GM15510 (cell line): ENCODE data around the gene ZNFX1.
A peak's percentile ranks its signal among the peaks of the same experiment; 100 is the strongest.

Source experiments
- POLR2A ChIP-seq: IDR thresholded peaks from 3 replicates; pipeline ENCODE4 v1.6.1; 2011; ENCODE audit warnings: borderline replicate concordance; ENCODE audit not compliant: insufficient read length; ENCODE audit errors: extremely low read depth

The ZNFX1 gene

GRCh38 chr20:49278036-49278817 lies at the start of gene ZNFX1:
TSS of gene ZNFX1 (minus strand) at chr20:49278057. CDS start at chr20:49275839, 2,218 bp downstream.
- TF ChIP-seq POLR2A, result peak; percentile 100

GRCh38 chr20:49326026-49326425 lies 48.2 kb upstream of the ZNFX1 start:
- no peak for TF ChIP-seq POLR2A

- no peak for TF ChIP-seq POLR2A
These were observed 46.4 kb upstream of the ZNFX1 start for GRCh38 chr20:49324306-49324705.

- no peak for TF ChIP-seq POLR2A
These were observed 45.9 kb upstream of the ZNFX1 start for GRCh38 chr20:49323622-49324238.

GRCh38 chr20:49320460-49320859 lies 42.6 kb upstream of the ZNFX1 start:
- no peak for TF ChIP-seq POLR2A

GRCh38 chr20:49319208-49319809 lies 41.5 kb upstream of the ZNFX1 start:
- TF ChIP-seq POLR2A, result no peak

GRCh38 chr20:49318430-49319207 lies 40.8 kb upstream of the ZNFX1 start:
- no peak for TF ChIP-seq POLR2A

- TF ChIP-seq POLR2A, result no peak
These were observed 40.2 kb upstream of the ZNFX1 start for GRCh38 chr20:49318091-49318429.

- TF ChIP-seq POLR2A, result no peak
These were observed 38.8 kb upstream of the ZNFX1 start for GRCh38 chr20:49316704-49317103.

- TF ChIP-seq POLR2A, result no peak
These were observed 37.7 kb upstream of the ZNFX1 start for GRCh38 chr20:49315580-49315979.

GRCh38 chr20:49313283-49313682 lies 35.4 kb upstream of the ZNFX1 start:
- no peak for TF ChIP-seq POLR2A

- TF ChIP-seq POLR2A, result no peak
These were observed 34.8 kb upstream of the ZNFX1 start for GRCh38 chr20:49312661-49313060.

GRCh38 chr20:49310705-49311104 lies 32.8 kb upstream of the ZNFX1 start:
- TF ChIP-seq POLR2A, result no peak

GRCh38 chr20:49308875-49309274 lies 31.0 kb upstream of the ZNFX1 start:
- no peak for TF ChIP-seq POLR2A

GRCh38 chr20:49306903-49307620 lies 29.2 kb upstream of the ZNFX1 start:
- no peak for TF ChIP-seq POLR2A

GRCh38 chr20:49303065-49303552 lies 25.3 kb upstream of the ZNFX1 start:
- TF ChIP-seq POLR2A, result no peak
